Colonic mucosa (tissue), 4 donors: ENCODE data around the gene TASOR2. TPM values are rescaled to one million over a fixed set of nuclear protein-coding genes. Genes with fewer than 3 reads are reported as not detected.
A peak's percentile ranks its signal among the peaks of the same experiment; 100 is the strongest.

Experiments
- DNase-seq: peaks from one replicate; pipeline ENCODE4 v3.0.0-alpha.2; 2020
- H3K27ac ChIP-seq: fragments of 200-600 bp; one replicate; pipeline ENCODE4 v1.8.0; 2021
- H3K27me3 ChIP-seq: fragments of 200-600 bp; one replicate; pipeline ENCODE4 v1.8.0; 2021
- H3K36me3 ChIP-seq: fragments of 200-600 bp; one replicate; pipeline ENCODE4 v1.8.0; 2021
- H3K4me1 ChIP-seq: fragments of 200-600 bp; one replicate; pipeline ENCODE4 v1.8.0; 2021; ENCODE audit warnings: mild to moderate bottlenecking
- H3K4me3 ChIP-seq: fragments of 200-600 bp; one replicate; pipeline ENCODE4 v1.8.0; 2021
- H3K9ac ChIP-seq, 2 donors: one replicate each; pipeline ENCODE4 v1.7.0; 2013; ENCODE audit warnings: control low read depth in 2 of 2, low read depth in 2 of 2, low read length in 2 of 2
- H3K9me3 ChIP-seq: fragments of 200-600 bp; one replicate; pipeline ENCODE4 v1.8.0; 2021
- intact Hi-C: fragments of 100-400 bp; cut with DNase I; formaldehyde crosslinking; loops from one replicate; pipeline ENCODE4 v1.14.1; 2022
- total RNA-seq, 2 donors: library from RNA; stranded (reverse); fragmentation: NEBNext Ultra II Directional in 1 of 2; extraction: Animal tissue kit (Norgen Biotek cat#: 25700) in 1 of 2; gene quantifications; one replicate each; pipeline ENCODE4 v1.2.1, GENCODE V29; 2021
- TF ChIP-seq, protein P1 (sequence below): fragments of 200-600 bp; IDR thresholded peaks from one replicate; pipeline ENCODE4 v1.8.0; 2022; ENCODE audit warnings: antibody characterized with exemption, mild to moderate bottlenecking
- donor health status: healthy.
- donor health status: DM: no; HTN: no; CAD: no.
- donor health status: DM: no; HTN: no; CAD: no.

TASOR2 gene
- total RNA-seq, 2 donors from 2014 or later: 41.4 to 57.2 TPM

DNA sequence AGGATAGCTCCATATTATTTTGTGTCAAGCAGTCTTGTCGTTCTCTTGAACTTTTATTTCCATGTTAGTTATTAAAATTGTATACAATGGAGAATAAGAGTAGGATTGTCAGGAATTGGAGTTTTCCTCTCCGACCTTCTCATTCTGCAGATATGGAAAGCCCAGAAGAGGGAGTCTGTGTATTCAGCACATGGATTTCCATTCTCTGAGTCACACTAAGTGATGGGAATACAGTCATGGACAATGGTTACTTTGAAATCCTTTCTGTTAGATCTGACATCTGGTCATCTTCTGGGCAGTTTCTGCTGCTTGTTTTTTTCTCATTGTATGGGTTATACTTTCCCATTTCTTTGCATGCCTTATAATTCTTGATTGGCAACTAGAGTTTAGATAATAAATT lies 5.0 kb upstream of the TASOR2 start:
- intact Hi-C loops: loop anchor here (10.0 kb wide), 1 partner anchor 205 kb away; the partner anchor contains the start of gene ANKRD16
- H3K36me3 ChIP-seq: no peaks in the 10 kb centered on the region
- DNase-seq: no peak

DNA sequence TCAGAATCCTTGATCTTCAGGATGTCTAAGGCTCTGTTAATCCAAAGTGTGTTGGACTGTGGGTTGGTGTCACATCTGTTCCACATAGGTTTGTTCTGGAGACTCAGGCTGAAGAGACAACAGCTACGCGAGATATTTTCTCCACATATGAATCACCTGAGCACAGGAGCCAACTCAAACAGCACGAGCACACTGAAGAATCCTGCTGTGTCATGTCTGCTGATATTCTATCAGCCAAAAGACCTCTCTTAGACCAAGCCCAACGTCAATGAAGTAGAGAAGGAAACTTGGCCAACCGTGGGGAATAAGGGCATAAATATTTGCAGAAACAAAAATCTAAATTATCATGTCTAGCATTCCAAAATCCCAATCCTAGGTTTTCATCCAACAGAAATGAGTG lies 2.7 kb upstream of the TASOR2 start:
- Histone ChIP-seq H3K9ac (no peak overlapping the region), H3K4me1 (peaks cover 3% of the 10 kb centered on the region), H3K4me3 (no peak overlapping the region), H3K27me3 (no peaks in the 10 kb centered on the region), H3K36me3 (no peaks in the 10 kb centered on the region), H3K9me3 (no peaks in the 10 kb centered on the region), H3K27ac (no peak overlapping the region)
- TF ChIP-seq, protein P1, sequence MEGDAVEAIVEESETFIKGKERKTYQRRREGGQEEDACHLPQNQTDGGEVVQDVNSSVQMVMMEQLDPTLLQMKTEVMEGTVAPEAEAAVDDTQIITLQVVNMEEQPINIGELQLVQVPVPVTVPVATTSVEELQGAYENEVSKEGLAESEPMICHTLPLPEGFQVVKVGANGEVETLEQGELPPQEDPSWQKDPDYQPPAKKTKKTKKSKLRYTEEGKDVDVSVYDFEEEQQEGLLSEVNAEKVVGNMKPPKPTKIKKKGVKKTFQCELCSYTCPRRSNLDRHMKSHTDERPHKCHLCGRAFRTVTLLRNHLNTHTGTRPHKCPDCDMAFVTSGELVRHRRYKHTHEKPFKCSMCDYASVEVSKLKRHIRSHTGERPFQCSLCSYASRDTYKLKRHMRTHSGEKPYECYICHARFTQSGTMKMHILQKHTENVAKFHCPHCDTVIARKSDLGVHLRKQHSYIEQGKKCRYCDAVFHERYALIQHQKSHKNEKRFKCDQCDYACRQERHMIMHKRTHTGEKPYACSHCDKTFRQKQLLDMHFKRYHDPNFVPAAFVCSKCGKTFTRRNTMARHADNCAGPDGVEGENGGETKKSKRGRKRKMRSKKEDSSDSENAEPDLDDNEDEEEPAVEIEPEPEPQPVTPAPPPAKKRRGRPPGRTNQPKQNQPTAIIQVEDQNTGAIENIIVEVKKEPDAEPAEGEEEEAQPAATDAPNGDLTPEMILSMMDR: no peak
- intact Hi-C loops: loop anchor here (10.0 kb wide), 1 partner anchor 203 kb away; the partner anchor contains the start of gene ANKRD16
- DNase-seq: no peak

More for the DNA sequence above, 5.0 kb upstream of the TASOR2 start:
- no peaks in the 10 kb centered on the region for H3K4me1 ChIP-seq
- H3K27me3 ChIP-seq: no peaks in the 10 kb centered on the region
- TF ChIP-seq, protein P1: no peak
- no peak overlapping the region for H3K4me3 ChIP-seq
- H3K27ac ChIP-seq: no peak overlapping the region
- no peaks in the 10 kb centered on the region for H3K9me3 ChIP-seq
- no peak overlapping the region for H3K9ac ChIP-seq

DNA sequence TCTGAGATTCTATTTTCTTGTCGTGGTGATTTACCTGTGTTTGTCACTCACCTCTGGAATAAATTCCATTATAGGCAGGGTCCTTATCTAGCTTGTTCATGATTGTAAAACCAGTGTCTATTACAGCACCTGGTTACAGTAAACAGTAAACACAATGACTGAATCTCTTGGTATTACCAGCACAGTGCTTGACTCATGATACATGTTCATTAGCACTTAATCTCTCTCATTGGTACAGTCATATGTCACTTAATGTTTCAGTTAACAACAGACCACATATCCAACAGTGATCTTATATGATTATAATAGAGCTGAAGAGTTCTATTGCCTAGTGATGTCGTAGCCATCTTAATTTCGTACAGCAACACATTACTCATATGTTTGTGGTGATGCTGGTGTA lies 1.6 kb upstream of the TASOR2 start:
- DNase-seq: no peak
- Histone ChIP-seq H3K27me3 (no peaks in the 10 kb centered on the region), H3K9ac (no peak overlapping the region), H3K27ac (no peak overlapping the region), H3K4me1 (peaks cover 3% of the 10 kb centered on the region), H3K36me3 (no peaks in the 10 kb centered on the region), H3K9me3 (no peaks in the 10 kb centered on the region), H3K4me3 (no peak overlapping the region)
- intact Hi-C loops: loop anchor here (10.0 kb wide), 1 partner anchor 202 kb away; the partner anchor contains the start of gene ANKRD16
- TF ChIP-seq, protein P1: no peak

DNA sequence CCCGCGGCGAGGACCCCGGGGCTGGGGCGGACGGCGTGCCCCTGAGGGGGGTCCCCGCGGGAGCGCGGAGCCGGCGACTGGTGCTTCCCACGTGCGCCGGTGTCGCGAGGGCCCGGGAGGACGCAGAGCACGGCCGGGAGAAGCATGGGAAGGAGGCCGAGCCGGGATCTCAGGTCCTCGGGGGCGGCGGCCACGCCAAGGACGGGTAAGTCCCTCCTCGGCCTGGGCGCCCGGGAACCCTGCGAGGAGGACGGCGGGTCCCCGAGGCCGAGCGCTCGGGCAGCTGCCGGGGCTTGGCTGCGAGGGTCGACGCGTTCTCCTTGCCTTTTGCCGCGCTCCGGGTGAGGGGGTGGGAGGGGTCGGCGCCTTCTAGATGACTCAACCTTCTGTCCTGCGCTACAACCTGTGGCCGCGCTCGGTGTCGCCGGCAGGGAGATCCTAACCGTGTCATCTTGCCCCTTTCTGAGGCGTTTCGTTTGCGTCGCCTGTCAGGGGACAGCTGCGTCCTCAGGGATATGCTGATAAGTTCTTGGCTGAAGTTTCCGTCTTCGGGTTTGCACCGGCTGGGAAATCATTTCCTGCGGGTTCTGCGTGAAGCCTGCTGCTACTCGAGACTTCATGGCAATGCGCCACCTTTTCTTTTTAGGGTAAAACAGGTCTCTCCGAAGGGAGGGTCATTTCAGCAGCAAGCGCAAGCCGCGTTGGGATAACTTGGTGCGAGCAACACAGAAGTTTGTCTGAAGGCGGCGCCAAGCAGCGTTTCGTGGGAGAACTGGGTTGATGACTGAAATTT lies 529 bp downstream of the TASOR2 start:
- no peaks in the 10 kb centered on the region for H3K9me3 ChIP-seq
- peak overlapping the region; percentile 89 to 93 for H3K9ac ChIP-seq
- peak overlapping the region; percentile 89 for H3K27ac ChIP-seq
- H3K36me3 ChIP-seq: no peaks in the 10 kb centered on the region
- intact Hi-C loops: loop anchor here (10.0 kb wide), 1 partner anchor 200 kb away; the partner anchor contains the start of gene ANKRD16
- peak; percentile 81 for DNase-seq
- H3K4me1 ChIP-seq: peaks cover 3% of the 10 kb centered on the region
- TF ChIP-seq, protein P1: peak; percentile 36
- H3K4me3 ChIP-seq: peak overlapping the region; percentile 98
- H3K27me3 ChIP-seq: no peaks in the 10 kb centered on the region

DNA sequence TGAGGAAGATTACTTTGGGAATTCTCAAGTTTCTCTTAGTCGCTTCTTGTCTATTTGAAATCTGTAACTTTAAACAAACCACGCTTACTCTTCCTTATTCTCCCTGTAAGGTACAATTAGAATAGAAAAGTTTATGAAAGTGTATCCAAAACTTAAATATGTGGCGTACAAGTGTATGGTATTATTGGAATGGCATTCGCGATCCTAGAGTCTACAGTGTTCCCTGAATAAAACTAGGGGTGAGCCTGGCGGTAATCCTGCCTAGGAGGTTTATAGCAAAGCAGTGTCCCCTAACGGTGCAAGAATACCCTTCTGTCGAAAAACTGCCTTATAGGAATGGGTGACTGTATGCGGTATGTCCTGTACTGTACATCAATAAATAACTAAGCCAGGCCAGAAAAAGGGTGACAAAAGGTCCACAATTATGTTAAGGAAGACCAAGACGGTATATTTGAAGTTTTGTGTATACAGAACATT lies 1.2 kb downstream of the TASOR2 start:
- DNase-seq: no peak
- TF ChIP-seq, protein P1: peak; percentile 3
- no peaks in the 10 kb centered on the region for H3K27me3 ChIP-seq
- H3K9me3 ChIP-seq: no peaks in the 10 kb centered on the region
- H3K27ac ChIP-seq: peak overlapping the region; percentile 89
- peak overlapping the region in 1 of 2 donors; percentile 93 for H3K9ac ChIP-seq
- H3K4me3 ChIP-seq: peak overlapping the region; percentile 98
- H3K4me1 ChIP-seq: peaks cover 3% of the 10 kb centered on the region
- H3K36me3 ChIP-seq: no peaks in the 10 kb centered on the region
- intact Hi-C loops: loop anchor here (10.0 kb wide), 1 partner anchor 199 kb away; the partner anchor contains the start of gene ANKRD16
